Adrenal gland (tissue), 5 donors: ENCODE results near the gene ABCB11.

ENCODE experiments used
- POLR2A ChIP-seq, 2 donors: fragments of 450-650 bp; IDR thresholded peaks; one replicate each; pipeline ENCODE4 v1.6.1; 2017; ENCODE audit warnings: antibody characterized with exemption in 2 of 2, mild to moderate bottlenecking in 2 of 2, moderate library complexity in 1 of 2
- TF ChIP-seq, protein P1 (sequence below), 6 experiments: fragments of 450-650 bp in 4 of 6; fragments of 200-600 bp in 2 of 6; sonication (generic) in 1 of 6; IDR thresholded peaks; 1 replicate in 5 of 6; 2 replicates in 1 of 6; pipeline versions ENCODE4 v1.5.1 to v1.8.0; 2016 to 2021; ENCODE audit warnings: antibody characterized with exemption in 6 of 6, mild to moderate bottlenecking in 2 of 6, moderate library complexity in 1 of 6
- donor health status: DM: no; HTN: no; CAD: no.

DNA sequence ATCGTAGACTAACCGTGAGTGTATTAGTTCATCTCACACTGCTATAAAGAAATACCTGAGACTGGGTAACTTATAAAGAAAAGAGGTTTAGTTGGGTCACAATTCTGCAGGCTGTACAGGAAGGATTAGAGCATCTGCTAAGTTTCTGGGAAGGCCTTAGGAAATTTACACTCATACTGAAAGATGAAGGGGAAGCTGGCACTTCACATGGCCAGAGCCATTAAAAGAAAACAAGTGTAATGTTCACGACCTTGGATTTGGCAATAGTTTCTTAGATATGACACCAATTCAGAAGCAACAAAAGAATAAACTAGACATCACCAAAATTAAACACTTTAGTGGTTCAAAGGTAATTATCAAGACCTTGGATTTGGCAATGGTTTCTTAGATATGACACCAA, 23.8 kb downstream of the ABCB11 start:
- TF ChIP-seq POLR2A (IDR thresholded peaks at IDR 0.05): no peak
- TF ChIP-seq, protein P1, sequence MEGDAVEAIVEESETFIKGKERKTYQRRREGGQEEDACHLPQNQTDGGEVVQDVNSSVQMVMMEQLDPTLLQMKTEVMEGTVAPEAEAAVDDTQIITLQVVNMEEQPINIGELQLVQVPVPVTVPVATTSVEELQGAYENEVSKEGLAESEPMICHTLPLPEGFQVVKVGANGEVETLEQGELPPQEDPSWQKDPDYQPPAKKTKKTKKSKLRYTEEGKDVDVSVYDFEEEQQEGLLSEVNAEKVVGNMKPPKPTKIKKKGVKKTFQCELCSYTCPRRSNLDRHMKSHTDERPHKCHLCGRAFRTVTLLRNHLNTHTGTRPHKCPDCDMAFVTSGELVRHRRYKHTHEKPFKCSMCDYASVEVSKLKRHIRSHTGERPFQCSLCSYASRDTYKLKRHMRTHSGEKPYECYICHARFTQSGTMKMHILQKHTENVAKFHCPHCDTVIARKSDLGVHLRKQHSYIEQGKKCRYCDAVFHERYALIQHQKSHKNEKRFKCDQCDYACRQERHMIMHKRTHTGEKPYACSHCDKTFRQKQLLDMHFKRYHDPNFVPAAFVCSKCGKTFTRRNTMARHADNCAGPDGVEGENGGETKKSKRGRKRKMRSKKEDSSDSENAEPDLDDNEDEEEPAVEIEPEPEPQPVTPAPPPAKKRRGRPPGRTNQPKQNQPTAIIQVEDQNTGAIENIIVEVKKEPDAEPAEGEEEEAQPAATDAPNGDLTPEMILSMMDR (IDR thresholded peaks at IDR 0.05): no peak
